GM03348 (cell line): Measurements from ENCODE around the gene ALDH1B1.
"Not testable (repeated sequence)": the region's sequence is repeated elsewhere in the genome, so short reads cannot be mapped to it uniquely, and the experiment has no call there.

Experiments
- DNase-seq: peaks from one replicate; pipeline ENCODE4 v3.0.0; 2012; ENCODE audit warnings: low spot score

The ALDH1B1 gene

GRCh38 chr9:38361473-38361850 lies 31.0 kb upstream of the ALDH1B1 start:
- DNase-seq, result no peak

DNA sequence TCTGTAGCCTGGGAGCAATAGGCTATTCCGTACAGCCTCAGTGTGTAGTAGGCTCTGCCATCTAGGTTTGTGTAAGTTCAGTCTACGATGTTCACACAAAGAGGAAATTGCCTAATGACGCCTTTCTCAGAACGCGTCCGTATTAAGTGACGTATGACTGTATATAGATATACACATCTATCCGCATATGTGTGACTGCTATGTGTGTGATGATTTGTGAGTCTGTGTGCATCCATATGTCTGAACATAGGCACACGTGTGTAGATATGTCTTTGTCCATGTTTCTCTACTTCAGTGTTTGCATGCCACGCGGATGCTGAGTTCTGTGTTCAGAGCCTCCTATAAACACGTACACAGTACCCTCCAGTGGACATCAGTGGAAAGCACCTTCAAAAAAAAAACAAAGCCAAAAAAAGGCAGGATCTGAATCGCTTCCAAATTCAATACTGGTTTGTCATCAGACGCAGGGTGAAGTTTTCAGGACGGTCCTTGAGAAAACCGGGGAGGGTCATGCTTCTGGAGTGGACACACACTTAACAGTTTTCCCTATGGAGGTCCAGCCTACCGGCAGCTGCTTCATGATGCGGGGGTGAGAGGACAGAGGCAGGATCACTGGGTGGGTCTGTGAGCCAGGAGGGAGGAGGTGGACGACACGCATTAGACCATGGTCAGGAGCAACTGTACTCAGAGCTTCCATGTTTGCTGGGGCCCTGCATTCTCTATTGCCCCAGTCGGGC lies 29.5 kb upstream of the ALDH1B1 start:
- DNase-seq, result peak; percentile 84

DNA sequence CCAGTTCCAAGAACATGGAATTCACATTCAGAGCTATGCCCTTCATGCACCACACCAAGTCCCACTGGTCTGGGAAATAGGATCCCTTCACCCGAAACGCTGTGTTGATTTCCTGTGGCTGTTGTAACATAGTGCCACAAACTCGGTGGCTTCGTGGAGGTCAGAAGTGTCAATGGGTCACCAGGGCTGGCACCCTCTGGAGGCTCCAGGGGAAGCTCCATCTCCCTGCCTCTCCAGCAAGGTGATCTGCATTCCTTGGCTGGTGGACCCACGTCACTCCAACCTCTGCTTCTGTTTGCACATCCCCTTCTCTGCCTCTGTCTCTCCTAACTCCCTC lies 28.9 kb upstream of the ALDH1B1 start:
- DNase-seq, result no peak

DNA sequence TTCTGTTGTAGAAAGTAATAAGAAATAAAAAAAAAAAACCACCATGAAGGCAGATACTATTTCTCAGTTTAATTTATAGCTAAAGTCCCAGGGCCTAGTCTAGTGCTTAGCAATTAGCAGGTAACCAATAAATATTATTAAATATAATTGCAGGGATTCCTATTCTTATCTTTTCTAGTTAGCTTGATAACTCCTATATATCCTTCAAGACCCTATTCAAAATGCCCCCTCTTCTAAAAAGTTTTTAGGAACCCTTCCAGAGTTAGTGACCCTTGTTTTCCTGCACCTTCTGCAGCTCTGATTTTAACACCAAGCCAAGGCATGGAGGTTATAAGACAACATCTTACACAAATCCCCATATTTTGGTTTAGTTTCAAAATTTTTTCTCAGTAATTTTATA lies 24.6 kb upstream of the ALDH1B1 start:
- no peak for DNase-seq

DNA sequence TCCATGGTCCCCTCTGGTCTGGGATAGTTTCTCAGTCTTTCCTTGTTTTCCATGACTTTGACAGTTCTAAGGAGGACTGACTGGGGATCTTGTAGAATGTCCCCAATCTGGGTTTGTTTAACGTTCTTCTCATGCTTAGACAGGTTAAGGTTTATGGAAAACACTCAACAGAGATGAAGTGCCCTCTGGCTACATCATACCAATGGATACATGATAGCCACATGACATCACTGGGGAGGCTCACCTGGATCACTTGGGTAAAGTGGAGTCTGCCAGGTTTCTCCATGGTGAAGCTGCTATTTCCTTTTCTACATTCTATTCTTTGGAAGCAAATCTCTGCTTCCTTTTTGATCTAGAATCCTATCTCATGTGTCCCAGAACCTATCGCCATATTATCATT lies 23.8 kb upstream of the ALDH1B1 start:
- no peak for DNase-seq

DNA sequence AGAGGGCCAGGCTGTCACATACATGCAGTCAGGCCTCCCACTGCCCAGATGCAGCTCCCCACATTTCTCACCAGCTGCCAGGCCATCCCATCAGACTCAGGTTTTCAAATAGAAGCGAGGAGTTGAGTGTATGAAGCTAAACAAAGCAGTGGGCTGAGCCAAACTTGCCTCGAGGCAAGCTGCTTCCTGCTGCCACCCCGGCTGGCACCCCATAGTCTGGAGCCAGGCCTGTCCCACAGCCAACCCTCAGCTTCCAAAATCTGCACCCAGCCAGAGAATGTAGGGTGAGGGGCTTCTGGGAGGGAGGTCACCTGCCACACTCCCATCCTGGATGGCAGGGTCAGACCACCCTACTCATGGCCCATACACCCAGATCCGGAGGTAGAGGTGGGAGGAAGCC lies 22.3 kb upstream of the ALDH1B1 start:
- DNase-seq, result no peak

- DNase-seq, result peak; percentile 42
Observed at GRCh38 chr9:38371495-38371894, 21.0 kb upstream of the ALDH1B1 start.

DNA sequence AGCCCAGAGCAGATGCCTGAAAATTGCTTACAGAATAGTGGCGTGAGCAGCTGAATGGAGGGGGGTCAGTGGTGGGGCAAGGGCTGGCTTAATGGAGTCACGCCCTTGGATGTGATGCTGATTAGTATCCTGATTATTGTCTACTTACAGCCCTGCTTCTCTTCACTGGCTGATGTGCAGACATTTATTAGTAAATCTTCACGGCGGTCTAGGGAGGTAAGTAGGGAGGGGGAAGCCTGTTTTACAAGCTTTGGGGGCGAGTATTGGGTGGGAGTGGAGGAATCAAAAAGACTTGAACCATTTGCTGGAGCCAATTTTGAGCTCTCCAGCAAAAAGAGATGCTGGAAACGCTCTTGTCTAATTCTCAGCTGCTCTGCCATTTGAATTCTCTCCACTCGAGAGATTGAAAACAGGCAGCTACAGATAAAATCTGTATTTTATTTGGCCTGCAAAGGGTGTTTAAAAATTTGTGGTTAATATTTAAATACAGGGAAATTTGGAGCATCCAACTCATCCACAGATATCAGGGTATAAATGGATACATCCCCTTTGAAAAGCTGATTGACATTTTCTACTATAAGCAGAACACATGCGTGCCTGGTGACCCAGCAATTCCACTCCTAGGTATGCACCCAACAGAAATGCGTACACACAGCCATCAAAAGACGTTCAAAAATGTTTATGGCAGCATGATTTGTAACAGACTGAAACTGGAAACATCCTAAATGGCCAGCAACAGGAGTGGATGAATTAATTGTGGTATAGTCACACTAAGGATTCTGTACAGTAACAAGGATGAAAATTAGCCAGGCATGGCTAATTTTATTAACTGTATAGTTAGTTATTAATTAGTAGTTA lies 19.5 kb upstream of the ALDH1B1 start:
- DNase-seq, result no peak

GRCh38 chr9:38373679-38374078 lies 18.8 kb upstream of the ALDH1B1 start:
- no peak for DNase-seq

- no peak for DNase-seq
Observed at GRCh38 chr9:38374847-38375571, 17.5 kb upstream of the ALDH1B1 start.

- no peak for DNase-seq
Observed at GRCh38 chr9:38375572-38375963, 16.9 kb upstream of the ALDH1B1 start.

DNA sequence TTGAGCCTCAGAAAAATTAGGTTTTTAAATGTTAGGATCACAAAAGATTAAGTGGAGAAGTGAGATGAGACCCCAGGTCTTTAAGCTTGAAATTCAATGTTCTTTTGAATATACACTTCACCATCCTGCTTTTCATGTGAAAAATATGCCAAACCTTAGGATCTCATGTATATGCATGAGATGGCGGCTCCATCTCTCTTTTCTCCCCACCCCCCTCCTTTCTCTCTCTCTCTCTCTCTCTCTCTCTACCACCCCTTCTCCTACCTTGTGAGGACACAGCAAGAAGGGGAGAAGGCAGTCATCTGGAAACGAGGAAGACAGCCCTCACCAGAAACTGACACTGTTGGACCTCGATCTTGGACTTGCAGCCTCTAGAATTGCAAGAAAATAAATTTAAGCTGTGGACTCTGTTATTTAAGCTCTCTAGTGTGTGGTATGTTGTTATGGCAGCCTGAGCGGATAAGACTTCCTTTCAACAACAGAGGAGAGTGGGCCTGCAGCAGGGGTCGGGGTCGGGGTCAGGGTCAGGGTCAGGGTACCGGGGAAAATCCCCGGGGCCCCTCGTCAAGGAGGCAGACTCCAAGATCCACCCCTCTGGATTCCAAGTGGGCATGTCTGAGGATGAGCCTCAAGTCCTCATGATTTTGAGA lies 16.4 kb upstream of the ALDH1B1 start:
- no peak for DNase-seq

DNA sequence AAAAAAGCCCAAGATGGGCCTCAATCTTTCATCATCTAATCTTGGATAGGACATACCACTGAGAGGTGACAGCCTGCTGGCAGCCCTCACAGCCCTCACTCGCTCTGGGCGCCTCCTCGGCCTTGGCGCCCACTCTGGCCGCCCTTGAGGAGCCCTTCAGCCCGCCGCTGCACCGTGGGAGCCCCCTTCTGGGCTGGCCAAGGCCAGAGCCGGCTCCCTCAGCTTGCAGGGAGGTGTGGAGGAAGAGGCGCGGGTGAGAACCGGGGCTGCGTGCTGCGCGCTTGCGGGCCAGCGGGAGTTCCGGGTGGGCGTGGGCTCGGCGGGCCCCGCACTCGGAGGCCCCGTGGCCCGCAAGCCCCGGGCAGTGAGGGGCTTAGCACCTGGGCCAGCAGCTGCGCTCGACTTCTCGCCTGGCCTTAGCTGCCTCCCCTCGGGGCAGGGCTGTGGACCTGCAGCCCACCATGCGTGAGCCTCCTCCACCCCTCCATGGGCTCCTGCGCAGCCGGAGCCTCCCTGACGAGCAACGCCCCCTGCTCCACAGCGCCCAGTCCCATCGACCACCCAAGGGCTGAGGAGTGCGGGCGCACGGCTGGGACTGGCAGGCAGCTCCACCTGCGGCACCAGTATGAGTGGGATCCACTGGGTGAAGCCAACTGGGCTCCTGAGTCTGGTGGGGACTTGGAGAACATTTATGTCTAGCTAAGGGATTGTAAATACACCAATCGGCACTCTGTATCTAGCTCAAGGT lies 15.0 kb upstream of the ALDH1B1 start:
- DNase-seq, result not testable (repeated sequence)

DNA sequence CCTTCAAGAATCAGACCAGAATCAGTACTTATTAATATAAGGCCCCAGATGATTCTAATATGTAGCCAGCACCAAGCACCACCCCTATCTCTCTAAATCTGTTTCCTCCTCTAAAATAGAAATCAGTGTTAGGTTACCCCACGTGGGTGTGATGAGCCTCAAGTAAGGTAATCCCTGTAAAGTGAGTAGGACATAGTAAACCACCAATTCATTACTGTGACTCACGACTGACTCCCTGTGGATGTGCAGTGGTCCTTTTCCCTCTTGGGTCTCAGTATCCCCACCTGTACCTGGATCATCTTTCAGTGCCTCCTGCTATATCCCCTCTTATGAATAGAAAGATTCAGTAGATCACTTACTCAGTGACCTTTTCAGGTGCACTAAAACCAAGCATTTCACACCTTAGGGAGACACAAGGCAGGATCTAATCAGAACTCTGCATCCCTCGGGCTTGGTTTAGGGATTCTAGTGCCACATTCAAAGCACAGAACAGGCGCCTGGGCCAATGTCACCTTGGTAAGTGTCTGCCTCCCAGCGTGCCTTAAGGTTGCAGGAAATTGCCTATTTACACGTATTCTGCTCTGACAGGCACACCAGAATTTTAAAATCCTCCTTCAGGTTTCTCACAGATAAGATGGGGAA lies 12.2 kb upstream of the ALDH1B1 start:
- DNase-seq, result no peak

DNA sequence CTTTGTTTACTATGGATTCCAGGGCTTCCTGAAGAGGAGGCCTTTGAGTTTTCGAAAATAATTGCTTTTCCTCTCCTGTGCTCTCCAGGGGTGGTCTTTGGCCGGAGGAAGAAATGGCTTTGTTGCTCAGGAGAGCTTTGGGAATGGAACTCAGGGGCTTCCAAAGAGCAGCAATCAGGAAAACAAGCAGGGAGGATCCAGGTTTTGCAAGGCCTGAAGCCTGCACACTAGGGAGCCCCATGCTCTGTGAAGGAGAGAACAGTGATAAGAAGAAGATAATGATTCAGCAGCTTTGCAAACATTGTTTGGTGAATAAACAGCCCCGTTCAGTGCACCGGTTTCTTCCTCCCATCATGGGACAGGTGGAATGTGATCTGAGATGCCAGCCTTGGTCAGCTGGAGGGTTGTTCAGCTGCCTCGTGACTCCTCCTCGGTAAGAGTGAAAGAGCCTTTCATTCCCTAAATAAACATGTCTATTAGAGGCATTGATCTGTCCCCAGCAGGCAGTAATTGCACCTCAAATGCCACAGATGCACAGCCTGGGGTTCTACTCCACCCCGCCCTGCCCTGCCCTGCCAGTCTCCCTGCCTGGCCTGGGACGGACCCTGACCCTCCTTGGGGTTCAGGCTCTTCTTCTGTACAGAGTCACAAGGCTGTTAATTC lies 11.5 kb upstream of the ALDH1B1 start:
- no peak for DNase-seq

DNA sequence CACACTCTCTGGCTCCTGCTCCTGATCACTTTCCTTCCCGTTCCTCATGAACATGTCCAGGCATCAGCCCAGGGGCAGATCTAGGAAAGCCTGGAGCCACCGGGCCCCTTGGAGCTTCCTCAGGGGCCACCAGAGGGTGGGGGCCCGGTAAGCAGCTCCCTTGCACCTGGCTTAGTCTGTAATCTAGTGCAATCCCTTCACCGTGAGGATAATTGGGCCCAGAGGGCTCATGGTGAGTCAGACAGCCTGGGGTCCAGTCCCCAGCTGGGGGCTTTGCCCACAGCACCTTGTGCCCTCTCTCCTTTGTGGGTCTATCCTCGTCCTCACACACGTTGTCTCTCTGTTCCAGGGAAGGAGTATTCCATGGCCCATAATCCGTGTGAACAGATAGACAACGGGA lies 10.4 kb upstream of the ALDH1B1 start:
- no peak for DNase-seq

- DNase-seq, result peak; percentile 16
Observed at GRCh38 chr9:38384990-38385848, 7.3 kb upstream of the ALDH1B1 start.

DNA sequence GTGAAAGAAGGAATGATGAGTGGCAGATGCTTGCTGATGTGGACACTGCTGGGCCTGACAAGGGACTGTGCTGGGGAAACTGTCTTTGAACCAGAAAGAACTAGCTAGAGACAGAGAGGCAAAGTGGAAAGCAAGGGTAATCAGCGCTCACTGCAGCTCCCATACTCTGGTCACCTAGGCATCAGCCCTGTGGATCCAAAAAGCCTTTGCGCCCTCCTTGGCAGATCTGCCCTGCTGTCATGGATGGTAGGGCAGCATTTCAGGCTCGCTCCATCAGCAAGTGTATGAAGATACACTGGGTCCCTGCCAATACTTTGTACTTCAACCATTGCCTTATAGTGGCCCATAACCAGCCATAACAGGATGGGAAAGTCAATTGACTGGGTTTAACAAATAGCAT lies 6.6 kb upstream of the ALDH1B1 start:
- DNase-seq, result no peak

- DNase-seq, result no peak
Observed at GRCh38 chr9:38386319-38386895, 6.1 kb upstream of the ALDH1B1 start.
